GM10266 (cell line): ENCODE measurements around the gene ZNF644.
"Not testable (repeated sequence)": the region's sequence is repeated elsewhere in the genome, so short reads cannot be mapped to it uniquely, and the experiment has no call there.

Source experiments
- DNase-seq: peaks from one replicate; pipeline ENCODE4 v3.0.0; 2012; ENCODE audit errors: extremely low spot score
- CTCF ChIP-seq: IDR thresholded peaks from 2 replicates; pipeline ENCODE4 v1.5.1; 2012; ENCODE audit warnings: mild to moderate bottlenecking, low read depth; ENCODE audit not compliant: control insufficient read depth, insufficient read depth; ENCODE audit errors: missing control alignments

ZNF644 gene

GRCh38 chr1:90951009-90951408 is 70.8 kb downstream of the ZNF644 start:
- TF ChIP-seq CTCF = no peak
- DNase-seq = no peak

GRCh38 chr1:90948301-90948700 is 73.5 kb downstream of the ZNF644 start:
- no peak for TF ChIP-seq CTCF
- no peak for DNase-seq

GRCh38 chr1:90946630-90947029 is 75.2 kb downstream of the ZNF644 start:
- TF ChIP-seq CTCF = no peak
- no peak for DNase-seq

GRCh38 chr1:90945287-90945686 is 76.5 kb downstream of the ZNF644 start:
- no peak for TF ChIP-seq CTCF

GRCh38 chr1:90943966-90944365 is 77.9 kb downstream of the ZNF644 start:
- no peak for DNase-seq
- no peak for TF ChIP-seq CTCF

More at GRCh38 chr1:90945287-90945686, 76.5 kb downstream of the ZNF644 start:
- DNase-seq = no peak

- TF ChIP-seq CTCF = no peak
- DNase-seq = no peak
Measured at GRCh38 chr1:90940746-90941145, 81.1 kb downstream of the ZNF644 start.

- TF ChIP-seq CTCF = no peak
- no peak for DNase-seq
Measured at GRCh38 chr1:90936731-90937130, 85.1 kb downstream of the ZNF644 start.

- TF ChIP-seq CTCF = no peak
- no peak for DNase-seq
Measured at GRCh38 chr1:90936061-90936460, 85.8 kb downstream of the ZNF644 start.

GRCh38 chr1:90928231-90928630 is 93.6 kb downstream of the ZNF644 start:
- DNase-seq = not testable (repeated sequence)

GRCh38 chr1:90927674-90928073 is 94.2 kb downstream of the ZNF644 start:
- not testable (repeated sequence) for DNase-seq
